Fibroblast of skin of scalp (primary cell): ENCODE measurements around the gene BABAM2.
"Not testable (repeated sequence)": the region's sequence is repeated elsewhere in the genome, so short reads cannot be mapped to it uniquely, and the experiment has no call there.

Source experiments
- DNase-seq: peaks from one replicate; pipeline ENCODE4 v3.0.0-alpha.2; 2013

BABAM2 gene

DNA sequence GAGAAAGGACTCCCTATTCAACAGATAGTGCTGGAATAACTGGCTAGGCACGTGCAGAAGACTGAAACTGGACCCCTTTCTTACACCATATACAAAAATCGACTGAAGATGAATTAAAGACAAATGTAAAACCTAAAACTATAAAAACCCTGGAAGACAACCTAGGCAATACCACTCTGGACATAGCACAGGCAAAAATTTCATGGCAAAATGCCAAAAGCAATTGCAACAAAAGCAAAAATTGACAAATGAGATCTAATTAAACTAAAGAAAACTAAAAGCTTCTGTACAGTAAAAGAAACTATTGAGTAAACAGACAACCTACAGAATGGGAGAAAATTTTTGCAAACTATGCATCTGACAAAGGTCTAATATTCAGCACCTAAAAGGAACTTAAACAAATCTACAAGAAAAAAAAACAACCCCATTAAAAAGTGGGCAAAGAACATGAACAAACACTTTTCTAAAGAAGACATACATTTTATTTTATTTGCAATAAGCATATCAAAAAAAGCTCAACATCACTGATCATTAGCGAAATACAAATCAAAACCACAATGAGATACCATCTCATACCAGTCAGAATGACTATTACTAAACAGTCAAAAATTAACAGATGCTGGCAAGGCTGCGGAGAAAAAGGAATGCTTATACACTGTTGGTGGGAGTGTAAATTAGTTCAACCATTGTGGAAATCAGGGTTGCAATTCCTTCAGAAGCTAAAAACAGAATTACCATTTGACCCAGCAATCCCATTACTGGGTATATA is 8.5 kb upstream of the BABAM2 start:
- DNase-seq = not testable (repeated sequence)

DNA sequence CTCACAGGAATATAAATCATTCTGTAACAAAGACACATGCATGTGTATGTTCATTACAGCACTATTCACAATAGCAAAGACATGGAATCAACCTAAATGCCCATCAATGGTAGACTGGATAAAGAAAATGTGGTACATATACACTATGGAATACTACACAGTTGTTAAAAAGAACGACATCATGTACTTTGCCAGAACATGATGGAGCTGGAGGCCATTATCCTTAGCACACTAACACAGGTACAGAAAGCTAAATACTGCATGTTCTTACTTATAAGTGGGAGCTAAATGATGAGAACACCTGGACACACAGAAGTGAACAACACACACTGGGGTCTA is 8.0 kb upstream of the BABAM2 start:
- not testable (repeated sequence) for DNase-seq

DNA sequence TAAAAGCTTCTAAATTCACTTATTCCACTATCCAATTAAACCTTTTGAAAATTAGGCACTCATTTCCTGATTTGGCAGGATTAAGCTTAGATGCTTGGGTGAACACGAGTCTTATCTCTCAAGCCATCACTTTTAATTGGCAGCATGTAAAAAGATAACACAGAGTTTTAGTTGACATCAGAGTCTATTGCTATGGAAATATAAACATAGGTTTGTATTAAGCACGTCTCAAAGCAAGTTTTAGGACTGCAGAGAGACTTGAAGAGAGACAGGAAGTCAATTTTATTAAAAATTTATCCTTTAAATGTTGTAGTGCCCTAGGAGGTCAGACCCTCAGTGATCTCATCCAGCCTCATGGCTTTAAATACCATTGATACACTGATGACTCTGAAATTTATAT is 5.9 kb upstream of the BABAM2 start:
- DNase-seq = no peak

DNA sequence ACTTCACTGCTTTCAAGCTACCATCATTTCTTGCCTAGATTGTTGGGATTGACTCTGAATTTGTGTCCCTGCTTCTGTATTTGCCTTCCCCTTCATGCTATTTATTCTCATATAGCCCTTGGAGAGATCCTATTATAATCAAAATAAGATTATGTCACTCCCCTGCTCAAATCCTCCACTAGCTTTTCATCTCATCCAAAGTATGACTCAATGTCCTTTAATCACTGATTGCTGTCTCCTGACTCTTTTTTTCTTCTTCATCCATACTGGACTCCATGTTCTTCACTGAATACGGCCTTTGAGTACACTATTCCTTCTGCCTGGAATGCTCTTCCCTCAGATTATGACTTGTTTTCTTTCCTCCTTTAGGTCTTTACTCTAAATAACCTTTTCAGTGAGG is 5.3 kb upstream of the BABAM2 start:
- no peak for DNase-seq

DNA sequence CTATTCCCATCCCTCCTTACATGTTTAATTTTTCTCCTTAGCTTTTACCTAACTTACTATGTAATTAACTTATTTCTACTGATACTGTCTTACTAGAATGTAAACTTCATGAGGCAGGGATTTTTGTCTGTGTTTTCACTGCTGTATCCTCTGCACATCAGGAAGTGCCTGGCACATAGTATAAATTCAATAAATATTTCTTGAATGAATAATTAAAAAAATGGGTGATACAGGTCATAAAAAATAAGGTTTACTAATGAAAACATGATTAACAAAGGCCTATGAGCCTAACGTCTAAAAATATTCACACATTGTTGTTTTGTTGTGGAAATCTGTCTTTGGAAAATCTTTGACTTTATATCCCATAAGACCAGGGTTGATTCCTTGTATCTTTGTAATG is 4.9 kb upstream of the BABAM2 start:
- DNase-seq = peak; percentile 56

DNA sequence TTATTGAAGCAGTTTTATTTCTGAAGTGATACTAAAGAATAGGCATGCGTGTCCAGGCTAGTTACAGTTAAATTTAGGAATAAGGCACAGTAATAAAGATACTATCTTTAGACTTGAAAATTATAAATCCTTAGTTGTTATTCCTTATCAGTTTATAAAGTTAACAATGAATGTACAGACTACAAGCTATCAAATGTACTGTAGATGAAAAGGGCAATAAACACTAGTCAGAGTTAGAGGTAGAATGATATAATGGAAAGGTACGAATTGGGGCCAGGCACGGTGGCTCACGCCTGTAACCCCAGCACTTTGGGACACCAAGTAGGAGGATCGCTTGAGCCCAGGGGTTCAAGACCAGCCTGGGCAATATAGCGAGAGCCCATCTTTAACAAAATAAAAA is 4.2 kb upstream of the BABAM2 start:
- DNase-seq = no peak

DNA sequence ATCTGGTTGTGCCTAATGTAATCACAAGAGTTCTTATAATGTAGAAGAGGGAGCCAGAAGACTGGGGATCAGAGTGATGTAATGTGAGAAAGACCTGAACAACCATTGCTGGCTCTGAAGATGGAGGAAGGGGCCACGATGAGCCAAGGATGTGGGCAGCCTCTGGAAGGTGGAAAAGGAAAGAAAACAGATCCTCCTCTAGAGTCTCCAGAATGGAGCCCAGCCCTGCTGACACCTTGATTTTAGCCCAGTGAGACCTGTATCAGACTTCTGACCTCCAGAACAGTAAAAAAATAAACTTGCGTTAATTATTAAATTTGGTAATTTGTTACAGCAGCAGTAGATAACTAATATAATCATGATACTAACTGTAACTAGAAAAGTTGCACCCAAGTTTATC is 3.4 kb upstream of the BABAM2 start:
- no peak for DNase-seq

DNA sequence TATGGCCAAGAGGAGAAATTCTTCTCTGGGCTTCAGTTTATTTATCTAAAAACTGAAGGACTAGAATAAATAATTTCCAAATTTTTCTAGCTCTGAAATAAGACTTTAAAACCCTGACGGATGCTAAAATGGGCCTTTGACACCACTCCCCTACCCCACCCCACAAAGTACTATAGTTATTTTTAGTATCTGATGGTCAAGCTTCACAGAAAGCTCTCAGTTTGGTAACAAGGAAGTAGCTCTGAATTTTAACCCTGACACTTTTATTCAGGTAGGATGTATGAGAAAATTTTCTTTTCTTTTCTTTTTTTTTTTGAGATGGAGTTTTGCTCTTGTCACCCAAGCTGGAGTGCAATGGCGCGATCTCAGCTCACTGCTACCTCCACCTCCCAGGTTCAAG is 2.7 kb upstream of the BABAM2 start:
- no peak for DNase-seq

DNA sequence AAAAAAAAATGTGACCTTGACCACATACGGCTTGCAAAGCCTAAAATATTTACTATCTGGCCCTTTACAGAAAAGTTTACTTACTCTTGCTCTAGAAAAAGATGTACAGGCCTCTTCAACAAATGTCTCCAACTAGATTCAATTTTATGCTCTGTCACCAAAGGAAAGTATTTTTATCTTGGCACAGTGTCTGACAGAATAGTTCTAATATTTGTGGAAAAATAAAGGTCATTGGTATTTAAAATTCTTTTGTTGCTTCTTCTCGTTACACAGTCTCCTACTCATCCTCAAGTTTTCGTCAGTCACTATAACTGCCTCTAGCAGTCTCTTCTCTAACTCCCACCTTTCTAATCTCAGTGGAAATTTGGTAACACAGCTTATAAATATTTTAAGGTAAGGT is 1.7 kb upstream of the BABAM2 start:
- DNase-seq = peak; percentile 79

DNA sequence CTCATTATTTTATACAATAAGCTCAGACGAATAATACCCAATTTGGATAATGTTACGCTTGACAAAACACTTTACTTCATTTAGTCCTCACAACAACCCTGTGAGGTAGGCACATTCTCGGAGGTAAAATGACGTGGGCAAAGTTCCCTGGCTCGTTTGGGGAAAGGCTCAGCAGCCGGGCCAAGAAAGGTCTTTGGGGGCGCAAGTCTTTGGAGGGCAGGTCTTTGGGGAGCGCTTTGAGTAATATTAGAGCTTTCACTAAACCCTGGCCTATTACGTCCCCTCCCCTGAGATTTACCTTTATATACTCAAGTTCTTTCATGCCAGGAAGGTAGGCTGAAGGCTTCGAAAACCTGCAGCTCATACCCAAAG is 769 bp upstream of the BABAM2 start:
- DNase-seq = no peak

DNA sequence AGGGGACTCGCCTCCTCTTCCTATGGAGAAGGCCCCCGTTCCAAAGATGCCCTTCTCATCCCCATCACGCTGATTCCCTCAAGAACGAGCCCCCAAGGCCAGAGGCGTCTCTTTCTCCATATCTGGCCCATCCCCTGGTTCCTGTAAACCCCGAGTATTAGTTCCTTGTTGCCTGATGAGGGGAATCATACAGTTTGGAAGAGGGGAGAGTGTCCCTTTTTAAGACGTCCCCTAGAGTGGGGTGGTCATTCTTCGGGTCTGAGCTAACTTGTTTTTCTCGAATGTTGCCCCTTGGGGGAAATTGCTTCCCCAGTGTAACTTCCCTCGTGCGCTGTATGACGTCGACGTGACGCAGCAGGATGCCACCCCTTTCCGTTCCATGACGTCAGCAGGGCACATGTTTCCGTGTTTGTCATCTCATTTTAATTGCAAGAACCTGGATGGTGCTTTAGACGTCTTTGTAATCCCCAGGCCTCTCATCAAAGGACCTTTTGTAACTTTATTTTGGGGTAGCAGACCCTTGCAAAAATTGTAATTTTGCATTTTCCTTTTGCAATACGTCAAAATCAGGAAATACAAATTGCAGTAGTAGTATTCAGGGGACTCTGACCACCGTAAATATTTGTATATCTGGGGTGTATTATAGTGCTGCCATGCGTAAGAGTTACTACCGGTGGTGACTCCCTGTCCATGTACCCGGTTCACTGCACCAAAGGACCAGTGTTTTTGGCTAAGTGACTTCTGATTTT is 569 bp downstream of the BABAM2 start:
- peak; percentile 75 for DNase-seq

DNA sequence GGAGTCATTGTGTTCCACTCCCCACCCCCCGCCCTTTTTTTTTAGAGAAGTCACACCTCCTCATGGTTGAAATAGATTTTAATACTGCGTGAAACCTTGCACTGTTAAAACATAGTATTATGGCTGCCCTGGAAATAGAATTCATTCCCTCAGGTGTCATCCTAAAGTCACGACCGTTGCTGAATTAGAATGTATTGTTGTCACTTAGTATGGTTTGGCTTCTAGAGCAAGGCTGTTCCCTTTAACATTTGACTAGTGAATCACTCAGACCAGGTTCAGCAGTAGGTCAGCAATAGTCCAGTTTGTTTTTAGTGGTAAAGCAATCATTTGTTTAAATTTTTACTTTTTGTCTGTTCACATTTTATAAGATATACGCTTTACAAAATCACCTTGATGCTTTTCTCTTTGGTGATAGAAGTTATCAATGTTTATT is 1.2 kb downstream of the BABAM2 start:
- no peak for DNase-seq

DNA sequence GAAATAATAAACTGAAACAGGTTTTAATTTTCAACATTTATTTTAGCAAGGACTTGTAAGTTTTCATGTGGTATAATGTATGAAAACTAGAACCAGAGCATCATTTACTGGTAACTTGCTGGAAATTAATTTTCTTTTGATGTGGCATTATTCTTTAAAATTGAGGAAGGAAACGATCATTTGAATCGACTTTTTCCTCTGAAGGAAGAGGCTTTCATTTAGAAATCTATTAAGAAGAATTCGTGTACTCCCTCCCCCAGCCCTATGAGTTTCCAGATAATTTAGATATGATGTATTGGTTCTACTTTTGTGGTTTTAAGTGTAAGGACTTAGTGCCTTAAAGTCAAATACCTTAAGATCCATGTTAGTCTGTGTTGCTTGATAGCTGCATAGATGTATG is 2.5 kb downstream of the BABAM2 start:
- DNase-seq = no peak

DNA sequence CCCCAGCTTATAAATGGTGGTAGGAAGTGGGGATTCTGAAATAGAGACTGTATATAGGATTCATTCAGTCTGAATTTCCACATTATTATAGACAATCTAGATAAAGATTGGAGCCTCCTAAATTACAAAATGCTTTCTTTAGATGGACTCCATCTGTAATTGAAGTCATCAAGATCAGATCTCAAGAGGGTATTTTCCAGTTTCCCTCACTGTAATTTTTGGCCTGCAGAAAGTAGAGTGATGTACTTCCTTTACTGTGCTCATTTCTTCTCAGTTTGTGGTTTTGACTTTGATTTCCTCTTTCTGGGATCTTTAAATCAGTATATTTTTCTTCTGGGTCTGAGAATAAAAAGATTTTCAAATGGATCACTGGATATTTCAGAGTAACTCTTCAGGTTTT is 7.2 kb downstream of the BABAM2 start:
- DNase-seq = no peak

DNA sequence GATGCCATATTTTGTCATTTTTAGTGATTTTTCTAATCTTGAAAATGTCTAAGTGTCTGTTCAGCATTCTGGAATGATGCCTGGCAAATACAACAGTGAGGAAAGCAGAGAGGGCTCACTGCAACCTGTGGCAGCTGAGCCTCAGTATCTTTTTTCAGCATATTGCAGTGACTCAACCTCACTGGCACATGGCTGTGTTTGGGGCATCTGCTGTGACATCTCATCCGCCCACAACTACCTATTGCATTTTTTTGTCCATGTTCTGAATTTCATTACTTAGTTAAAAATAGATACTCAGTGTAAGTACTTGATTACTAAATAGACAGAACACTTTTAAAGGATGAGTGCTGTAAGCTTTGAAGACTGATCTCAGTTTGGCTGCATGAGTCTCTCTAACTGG is 10.7 kb downstream of the BABAM2 start:
- DNase-seq = no peak

DNA sequence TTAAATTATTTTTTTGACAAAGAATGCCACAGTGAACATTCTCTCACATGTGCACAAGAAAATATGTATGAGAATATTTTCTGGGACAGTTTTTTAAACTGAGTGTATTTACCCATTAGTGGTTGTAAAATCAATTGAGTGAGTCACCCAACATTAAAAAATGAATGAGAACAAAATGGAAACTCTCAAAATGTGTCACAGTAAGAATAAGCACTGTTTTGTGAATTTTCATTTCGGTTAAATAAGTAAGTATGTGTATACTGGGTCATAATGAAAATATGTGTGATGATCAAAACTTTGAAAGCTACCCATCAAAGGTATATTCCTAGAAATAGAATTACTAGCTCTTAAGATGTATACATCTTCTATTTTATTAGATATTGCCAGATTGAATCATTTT is 11.6 kb downstream of the BABAM2 start:
- DNase-seq = peak; percentile 35

DNA sequence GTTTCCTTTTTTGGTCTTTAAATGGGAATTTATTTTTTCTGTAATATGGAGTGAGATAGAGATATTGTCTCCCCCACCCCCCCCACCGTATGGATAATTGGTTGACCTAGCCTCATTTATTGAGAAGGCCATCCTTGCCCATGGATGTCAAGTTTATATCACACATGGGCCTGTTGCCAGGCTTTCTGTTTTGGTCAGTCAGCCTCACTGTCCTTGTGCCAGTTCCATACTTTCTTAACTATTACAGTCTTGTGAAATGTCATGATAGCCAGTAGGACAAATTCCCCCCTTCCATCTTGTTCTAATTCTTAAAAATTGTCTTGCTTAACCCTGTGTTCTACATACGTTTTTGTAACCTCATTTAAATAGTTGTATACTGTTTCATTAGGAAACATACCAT is 12.5 kb downstream of the BABAM2 start:
- no peak for DNase-seq

DNA sequence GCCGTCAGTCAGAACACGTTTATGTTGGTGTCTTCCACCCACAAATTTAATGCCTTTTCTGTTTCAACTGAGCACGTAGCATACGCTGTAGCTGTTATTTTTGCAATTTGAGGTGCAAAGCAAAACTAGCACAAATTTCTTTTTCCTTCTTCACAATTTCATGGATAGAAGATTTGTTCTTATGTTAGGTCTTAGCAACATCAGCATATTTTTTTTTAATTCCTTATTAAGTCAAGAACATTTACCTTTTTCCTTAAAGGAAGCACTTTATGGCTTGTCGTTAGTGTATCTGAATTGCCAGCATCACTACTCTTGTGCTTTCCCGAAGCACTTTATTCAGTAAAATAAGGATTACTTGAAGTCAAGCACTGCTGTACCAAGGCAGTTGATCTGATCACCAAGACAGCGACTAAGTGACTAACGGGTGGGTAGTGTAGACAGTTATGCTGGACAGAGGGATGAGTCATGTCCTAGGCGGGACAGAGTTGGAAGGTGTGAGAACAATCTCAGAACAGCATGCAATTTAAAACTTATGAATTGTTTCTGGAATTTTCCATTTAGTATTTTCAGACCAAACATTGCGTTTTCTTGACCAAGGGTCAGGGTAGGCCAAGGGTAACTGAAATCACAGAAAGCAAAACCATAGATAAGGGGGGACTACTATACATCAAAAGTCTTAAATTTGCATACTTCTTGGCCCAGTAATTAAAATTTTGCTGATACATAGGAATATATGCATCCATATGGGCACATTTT is 13.3 kb downstream of the BABAM2 start:
- peak; percentile 41 for DNase-seq

DNA sequence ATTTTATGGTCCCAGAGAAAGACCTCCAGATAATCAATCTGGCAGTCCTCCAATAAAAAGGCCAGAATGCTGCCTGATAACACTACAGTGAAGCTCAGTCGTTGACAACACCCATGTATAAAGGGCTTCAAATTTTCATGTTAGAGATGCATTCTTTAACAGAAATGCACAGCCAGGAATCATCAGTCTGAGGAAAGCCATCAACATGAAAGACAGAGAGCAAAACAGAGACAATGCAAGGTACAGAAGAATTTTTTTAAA is 13.8 kb downstream of the BABAM2 start:
- DNase-seq = no peak

DNA sequence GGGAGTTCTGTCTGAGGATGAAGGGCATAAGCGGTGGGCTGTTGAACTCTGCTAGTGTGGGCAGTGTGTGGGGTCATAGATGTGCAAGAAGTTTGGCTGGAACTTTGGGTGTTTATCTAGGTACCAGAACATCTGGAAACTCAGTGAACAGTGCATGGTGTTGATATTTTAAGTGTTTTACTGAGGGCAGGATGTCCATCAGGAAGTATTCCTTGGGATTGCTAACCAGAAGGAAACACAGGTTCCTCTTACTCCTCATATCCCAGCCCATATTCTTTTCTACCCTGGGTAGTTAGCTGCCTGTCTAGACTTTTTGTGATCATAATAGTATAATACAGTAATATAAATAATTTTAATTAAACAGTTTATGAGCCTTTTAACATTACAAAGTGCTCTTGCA is 15.5 kb downstream of the BABAM2 start:
- DNase-seq = no peak

DNA sequence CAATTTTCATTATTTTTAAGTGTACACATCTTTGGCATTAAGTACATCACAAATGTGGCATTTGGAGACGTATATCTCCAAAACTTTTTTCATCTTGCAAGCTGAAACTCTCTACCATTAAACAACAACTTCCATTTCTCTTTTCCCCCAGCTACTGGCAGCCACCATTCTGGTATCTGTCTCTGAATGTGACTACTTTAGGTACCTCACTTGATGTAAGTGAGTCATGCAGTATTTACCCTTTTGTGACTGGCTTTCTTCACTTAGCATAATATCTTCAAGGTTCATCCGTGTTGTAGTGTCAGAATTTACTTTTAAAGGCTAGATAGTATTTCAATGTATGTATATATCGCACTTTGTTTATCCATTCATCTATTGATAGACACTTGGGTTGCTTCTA is 17.0 kb downstream of the BABAM2 start:
- no peak for DNase-seq

DNA sequence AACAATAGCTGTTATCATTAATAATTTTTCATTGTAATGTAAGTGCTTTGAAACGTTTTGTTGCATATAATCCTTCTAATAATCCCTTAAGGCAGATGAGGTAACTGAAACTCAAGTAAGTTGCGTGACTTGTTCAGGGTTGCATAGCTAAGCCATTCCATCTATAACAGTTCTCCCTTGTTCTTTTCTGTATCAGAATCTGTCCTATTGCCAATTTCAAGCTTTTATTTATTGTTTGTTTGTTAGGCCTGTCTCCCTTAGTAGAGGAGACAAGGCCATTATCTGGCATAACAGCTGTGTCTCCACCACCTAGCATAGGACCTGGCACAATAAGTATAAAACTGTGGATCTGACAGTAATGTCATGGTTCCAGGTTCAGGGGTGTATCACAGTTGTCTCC is 19.4 kb downstream of the BABAM2 start:
- no peak for DNase-seq

DNA sequence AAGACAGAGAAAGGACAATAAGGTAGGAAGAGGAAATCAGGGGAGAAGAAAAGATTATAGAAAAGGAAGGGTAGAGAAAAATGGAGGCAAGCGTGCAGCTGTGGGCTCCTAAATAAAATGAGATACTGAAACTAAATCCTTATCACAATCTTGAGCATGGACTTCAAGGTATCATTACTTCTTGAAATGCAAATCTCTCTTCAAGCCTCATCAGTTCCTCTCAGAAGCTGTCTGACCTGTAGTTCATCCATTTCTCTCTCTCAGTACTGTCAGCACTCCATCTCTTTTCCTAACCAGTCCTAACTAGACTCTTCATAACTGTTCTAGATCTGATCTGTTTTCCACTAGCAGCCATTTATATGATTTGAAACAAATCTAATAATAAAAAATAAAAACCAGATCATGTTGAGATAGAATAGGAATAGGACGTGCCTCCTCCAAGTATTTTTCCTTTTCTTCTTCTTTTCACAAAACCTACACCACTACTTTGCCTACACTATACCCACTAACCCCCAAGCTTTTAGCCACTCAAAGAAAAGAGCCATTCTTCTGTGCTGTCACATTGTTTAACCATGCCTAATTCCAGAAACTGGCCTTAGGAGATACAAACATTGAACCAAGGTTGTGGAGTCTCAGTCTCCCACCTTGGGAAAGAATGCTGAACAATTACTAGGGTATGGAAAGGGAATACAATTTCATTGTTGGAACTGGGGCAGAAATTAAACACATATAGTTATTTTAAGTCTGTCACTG is 21.1 kb downstream of the BABAM2 start:
- no peak for DNase-seq
